Stomach (tissue), 4 donors: ENCODE results near the gene C10orf67.

Experiments used
- CTCF ChIP-seq, 7 experiments: fragments of 450-650 bp in 4 of 7; fragments of 200-600 bp in 3 of 7; sonication (generic) in 3 of 7; IDR thresholded peaks; one replicate each; pipeline ENCODE4 v1.5.1; 2016 to 2019; ENCODE audit warnings: antibody characterized with exemption in 7 of 7, control low read depth in 2 of 7, mild to moderate bottlenecking in 1 of 7
- EP300 ChIP-seq: sonication (generic); formaldehyde crosslinking; IDR thresholded peaks from one replicate; pipeline ENCODE4 v1.6.1; 2017; ENCODE audit warnings: antibody characterized with exemption
- POLR2A ChIP-seq, 4 donors: fragments of 450-650 bp; IDR thresholded peaks; one replicate each; pipeline ENCODE4 v1.6.1; 2016; ENCODE audit warnings: antibody characterized with exemption in 4 of 4, control low read depth in 2 of 4, mild to moderate bottlenecking in 1 of 4, moderate library complexity in 1 of 4
- POLR2AphosphoS5 ChIP-seq, 3 donors: sonication (generic); formaldehyde crosslinking; IDR thresholded peaks; one replicate each; pipeline ENCODE4 v1.6.1; 2016; ENCODE audit warnings: antibody characterized with exemption in 3 of 3

- no peak for TF ChIP-seq EP300
- TF ChIP-seq POLR2A (IDR thresholded peaks at IDR 0.05) = no peak
- no peak for TF ChIP-seq CTCF (IDR thresholded peaks at IDR 0.05)
- TF ChIP-seq POLR2AphosphoS5 (IDR thresholded peaks at IDR 0.05) = no peak
These were observed 17.1 kb upstream of the C10orf67 start for GRCh38 chr10:23361665-23362064.
